GM18507 (cell line): Measurements from ENCODE around the gene PGLYRP1.

Experiments
- DNase-seq: peaks from one replicate; pipeline ENCODE4 v3.0.0; 2011; ENCODE audit warnings: low read depth; ENCODE audit not compliant: insufficient read length; ENCODE audit errors: extremely low spot score
- FAIRE-seq: peaks from 2 replicates; lab custom pipeline; 2011; peaks lifted over from hg19 to GRCh38; lab: Jason Lieb, UNC

The PGLYRP1 gene

DNA sequence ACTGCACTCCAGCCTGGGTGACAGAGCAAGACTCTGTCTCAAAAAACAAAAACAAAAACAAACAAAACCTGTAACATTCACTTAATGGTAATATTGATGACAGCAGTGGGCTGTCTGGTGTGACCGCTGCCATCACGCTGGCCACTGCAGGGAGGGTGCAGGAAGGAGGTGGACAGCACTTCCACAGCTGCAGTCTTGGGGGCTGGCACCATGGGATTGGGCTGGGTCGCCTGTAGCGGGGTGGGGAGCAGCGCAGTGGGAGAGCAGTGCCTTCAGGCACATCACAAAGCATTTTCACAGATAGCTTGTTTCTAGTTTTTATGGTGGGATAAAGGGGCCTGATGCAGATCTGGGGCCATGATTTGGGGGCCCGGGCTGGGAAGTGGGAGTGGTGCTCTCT is 12.7 kb upstream of the PGLYRP1 start:
- FAIRE-seq: no peak

DNA sequence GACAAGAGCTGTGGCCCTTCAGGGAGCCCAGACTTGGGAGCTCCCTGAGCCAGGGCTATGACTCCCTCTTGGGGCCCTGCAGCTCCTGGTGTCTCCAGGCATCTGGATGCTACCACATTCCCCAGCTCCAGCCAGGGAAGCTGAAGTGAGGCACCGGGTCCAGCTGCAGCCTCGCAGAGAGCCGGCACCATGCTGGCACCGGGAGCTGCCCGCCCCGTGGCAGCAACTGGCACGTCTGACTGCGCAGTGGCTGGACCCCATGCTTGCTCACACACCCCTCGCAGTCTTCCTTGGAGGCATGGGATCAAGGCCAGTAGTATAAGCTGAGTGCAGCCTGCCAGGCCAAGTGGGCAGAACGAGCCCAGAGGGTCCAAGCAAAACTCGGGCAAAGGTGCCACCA is 10.5 kb upstream of the PGLYRP1 start:
- no peak for DNase-seq
- no peak for FAIRE-seq

More for the DNA sequence above, 12.7 kb upstream of the PGLYRP1 start:
- DNase-seq: no peak

DNA sequence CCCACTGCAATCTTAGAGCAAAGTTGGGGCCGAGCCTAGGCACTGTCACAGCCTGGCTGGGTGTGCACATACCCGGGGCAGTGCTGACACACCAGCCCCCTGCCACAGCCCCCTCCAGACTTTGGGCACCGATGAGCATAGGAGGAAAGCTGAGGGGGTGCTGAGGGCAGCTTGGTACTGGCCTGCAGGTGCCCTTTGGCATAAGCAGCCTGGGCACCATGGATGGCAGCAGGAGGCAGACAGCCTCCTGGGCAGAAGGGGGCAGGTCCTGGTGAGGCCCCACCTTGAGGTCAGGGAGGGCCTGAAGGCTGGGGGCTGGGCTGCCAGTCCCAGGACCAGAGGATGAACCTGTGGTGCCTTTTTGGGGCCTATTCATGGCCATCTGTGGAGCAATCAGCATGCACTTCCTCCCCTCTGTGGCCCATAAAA is 9.8 kb upstream of the PGLYRP1 start:
- DNase-seq (no peak), FAIRE-seq (no peak)

DNA sequence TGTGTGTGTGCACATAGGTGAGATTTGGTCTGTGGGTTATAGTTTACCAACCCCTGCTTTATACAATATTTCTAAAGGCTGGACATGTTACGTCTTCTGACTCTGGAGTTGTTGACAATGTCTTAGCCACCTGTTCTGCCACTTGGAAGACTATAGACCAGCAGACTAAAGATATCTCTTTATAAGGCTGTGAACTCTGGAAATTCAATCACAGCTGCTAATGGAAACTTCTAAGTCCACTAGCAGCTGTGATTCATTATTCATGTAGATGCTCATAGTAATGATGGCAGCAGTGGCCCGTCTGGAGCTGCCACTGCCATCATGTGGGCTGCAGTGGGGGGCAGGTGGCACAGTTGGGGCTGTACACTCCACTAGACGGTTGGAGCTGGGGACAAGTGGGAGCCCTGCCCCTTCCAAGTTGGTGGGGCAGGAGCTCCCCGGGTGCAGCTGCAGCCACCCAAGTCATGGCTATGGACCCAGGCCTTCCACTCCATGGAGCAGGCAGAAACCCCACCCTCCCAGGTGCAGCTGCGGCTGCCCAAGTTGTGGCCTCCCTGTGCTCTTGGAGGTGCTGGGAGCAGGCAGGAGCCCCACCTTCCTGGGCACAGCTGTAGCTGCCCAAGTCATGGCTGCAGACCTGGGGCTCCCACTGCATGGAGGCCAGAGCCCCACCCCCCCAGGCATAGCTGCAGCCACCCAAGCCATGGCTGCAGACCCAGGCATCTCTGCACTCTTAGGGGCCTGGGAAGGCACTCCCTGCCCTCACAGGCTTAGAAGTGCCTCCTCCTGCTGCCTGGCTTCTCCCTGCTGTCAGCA is 9.1 kb upstream of the PGLYRP1 start:
- no peak for DNase-seq

DNA sequence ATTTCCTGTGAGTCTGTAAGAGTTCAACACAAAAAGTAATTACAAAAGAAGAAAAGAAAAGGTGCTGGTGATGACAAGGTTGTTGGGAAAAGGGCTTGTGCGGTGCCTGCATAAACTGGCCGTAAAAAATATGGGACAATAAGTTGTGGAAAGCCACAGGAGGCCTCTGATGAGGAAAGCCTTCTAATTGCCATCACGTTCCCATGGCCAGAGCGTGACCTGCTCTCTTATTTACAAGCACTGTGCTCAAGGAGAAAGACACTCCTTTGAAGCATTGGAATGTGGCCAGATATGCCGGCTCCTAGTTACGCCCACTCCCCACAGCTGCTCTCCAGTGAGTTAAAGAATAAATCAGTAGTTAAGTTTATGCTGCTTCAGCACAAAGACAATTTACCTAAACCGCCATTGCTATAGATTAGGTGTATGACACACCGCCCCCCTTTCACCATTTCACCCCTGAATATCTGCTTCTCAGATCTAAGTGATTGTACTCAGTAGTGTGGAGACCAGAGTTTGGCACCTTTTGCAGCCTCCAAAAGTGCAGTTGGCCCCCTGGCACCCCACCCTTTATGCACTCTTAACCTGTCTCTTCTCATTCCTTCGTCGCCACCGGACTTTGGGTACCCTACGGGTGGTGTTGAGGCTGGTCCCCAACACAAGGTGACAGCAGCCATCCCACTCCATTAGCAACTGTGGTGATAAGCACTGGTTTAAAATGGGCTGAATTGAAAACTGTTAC is 8.1 kb upstream of the PGLYRP1 start:
- no peak for FAIRE-seq
- DNase-seq: no peak

More for the DNA sequence above, 9.1 kb upstream of the PGLYRP1 start:
- FAIRE-seq: no peak

DNA sequence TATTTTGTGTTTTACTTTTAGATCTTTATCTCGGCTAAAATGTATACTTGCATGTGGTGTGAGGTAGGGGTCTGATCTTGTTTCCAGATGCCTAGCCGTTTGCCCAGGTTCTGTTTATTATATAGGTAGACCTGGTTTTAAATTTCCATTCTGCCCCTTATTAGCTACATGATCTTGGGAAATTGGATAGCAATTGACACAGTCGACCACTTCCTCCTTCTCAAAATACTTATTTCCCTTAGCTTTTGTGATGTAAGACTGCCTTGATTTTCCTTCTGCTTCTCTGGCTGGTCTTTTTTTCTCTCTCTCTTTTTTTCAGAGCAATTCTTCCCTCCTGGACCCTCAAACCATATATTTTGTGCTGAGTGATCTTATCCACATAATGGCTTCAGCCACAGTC is 3.0 kb upstream of the PGLYRP1 start:
- DNase-seq (no peak), FAIRE-seq (no peak)

DNA sequence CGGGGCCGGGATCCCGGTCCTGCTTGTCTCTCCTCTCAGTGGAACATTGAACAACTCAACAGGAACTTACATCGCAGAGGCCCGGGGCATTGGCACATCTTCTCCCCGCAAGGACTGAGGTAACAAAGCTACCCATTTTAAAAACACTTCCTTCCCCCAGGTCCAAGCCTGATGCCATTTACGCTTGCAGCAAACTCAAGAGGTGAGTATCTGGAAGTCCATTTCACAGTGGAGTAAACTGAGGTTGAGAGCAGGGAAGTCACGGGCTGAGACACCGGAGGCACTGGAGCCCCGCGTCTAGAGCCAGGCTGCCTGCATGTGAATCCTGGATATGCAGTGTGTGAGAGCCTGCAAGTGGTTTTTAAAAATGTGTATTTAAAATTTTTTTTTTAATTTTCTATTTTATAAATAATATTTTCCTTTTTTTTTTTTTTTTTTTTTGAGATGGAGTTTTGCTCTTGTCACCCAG is 492 bp upstream of the PGLYRP1 start:
- no peak for DNase-seq
- FAIRE-seq: no peak

DNA sequence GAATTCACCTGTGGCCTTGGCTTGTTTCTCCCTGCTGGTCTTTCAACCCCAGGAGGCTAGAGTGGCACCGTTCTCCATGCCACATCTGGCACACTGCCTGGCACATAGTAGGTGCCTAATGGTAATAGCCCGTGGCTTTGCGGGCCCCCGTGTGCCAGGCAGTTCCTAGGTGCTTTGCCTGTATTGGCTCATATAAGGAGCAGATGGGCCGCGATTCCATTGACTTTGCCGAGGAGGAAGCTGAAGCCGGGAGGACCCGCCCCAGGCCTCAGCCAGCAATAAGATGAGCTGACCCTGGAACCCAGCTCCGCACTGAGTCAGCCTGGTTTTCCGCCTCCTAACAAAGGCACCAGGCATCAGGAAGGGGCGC is 807 bp downstream of the PGLYRP1 start:
- DNase-seq (no peak), FAIRE-seq (no peak)

DNA sequence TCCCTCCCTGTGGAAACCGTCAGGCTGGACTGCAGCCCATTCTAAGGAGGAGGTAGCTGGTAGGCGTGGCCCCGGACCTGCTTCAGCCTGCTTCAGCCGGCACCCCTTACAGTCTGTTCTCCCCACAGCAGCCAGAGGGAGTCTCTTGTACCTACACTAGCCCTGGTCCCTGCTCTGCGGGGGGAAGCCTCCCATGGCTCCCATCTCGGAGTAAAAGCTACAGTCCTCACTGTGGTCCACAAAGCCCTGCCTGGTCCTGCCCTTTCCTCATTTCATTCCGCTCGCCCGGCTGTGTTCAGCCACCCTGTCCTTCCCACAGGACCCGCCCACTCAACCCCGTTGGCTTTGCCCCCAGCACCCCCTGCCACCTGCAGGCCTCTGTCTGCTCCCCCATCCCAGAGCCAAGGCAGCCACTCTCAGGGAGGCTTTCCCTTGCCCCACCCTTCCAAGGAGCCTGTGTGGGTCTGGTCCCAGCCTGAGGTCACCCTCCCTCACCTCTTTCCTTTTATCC is 1.3 kb downstream of the PGLYRP1 start:
- FAIRE-seq (no peak), DNase-seq (no peak)

DNA sequence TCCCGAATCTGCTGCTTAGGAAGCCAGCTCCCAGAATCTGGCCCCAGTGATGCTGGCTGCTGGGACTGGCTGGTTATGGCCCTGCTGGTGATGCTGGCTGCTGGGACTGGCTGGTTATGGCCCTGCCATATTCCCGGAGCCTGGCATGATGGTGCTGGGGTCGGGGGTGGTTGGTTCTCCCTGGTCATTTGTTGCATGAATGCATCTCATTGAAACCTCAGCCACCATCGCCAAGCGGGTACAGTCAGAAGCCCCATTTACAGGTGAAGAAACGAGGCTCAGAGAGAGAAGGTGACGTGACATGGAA is 2.1 kb downstream of the PGLYRP1 start:
- FAIRE-seq: no peak
- no peak for DNase-seq

DNA sequence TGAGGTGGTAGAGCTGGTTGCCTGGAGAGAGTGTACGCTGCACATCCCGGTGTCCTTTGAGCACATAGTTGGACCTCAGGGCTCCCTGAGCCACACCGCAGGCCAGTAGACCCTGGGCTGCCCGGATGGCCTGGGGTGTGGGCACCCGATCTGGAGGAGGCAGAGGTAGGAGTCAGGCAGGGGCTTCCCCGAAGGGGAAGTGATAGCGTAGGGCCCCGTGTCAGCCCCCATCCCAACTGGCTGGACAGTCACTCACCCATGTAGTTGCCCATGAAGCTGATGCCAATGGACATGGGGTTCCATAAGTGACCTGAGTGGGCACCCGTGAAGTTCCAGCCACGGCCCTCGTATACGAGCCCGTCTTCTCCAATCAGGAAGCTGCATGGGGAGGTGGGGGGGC is 3.6 kb downstream of the PGLYRP1 start:
- FAIRE-seq: no peak
- no peak for DNase-seq

DNA sequence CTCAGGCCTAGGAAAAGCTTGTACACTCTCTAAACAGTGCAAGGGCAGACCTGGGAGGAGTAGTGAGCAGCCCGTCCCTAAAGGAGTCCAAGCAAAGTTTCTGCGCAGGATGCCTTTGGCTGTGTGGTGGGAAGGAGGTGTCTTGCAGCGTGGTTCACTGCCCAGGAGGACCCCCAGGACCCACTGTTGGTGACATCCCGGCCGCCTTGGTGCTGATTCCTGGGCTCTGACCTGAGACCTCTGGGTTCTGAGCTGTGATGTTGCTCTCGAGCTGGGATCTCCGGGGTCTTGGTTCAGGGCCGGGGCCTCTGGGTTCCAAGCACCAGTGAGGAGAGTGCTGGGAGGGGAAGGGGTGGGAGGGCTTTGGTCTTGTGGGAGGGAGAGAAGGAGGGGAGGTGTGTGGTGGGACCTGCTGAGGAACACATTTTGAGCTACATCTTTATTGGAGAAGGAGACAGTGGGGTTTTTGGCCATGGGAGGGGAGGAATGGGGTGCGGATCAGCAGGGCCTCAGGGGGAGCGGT is 4.1 kb downstream of the PGLYRP1 start:
- DNase-seq (no peak), FAIRE-seq (no peak)

DNA sequence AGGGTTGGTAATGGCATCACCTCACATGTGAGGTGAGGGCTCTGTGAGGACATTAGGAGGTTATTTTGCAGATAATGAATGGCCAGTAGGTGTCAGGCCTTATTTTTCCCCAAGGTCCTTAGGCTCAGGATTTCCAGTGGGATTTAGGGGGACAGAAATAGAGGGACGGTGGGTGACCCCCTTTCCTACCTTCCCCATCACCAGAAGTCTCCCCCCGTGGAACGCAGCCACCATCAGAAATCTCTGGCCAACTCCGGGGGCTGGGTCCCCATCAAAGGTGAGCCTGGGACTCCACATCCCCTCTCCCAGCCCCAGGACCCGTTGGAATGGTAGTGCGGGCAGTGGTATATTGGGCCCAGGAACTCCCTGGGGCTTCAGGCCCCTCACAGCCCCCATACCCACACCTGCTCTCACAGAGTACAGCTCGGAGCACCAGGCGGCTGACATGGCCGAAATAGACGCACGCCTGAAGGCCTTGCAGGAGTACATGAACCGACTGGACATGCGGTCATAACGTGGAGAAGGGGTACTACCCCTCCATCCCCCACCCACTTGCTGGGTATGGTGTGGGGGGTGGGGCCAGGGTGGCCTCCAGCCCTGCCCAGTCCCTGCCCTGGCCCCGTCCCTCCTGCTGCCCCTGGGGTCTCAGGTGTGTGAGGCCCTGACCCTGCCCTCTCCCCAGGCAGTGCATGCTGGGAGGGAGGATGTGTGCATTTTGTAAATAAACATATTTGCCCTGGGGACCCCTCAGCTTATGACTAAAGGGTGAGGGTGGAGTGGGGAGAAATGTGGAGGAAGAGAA is 4.8 kb downstream of the PGLYRP1 start:
- DNase-seq (no peak), FAIRE-seq (no peak)

DNA sequence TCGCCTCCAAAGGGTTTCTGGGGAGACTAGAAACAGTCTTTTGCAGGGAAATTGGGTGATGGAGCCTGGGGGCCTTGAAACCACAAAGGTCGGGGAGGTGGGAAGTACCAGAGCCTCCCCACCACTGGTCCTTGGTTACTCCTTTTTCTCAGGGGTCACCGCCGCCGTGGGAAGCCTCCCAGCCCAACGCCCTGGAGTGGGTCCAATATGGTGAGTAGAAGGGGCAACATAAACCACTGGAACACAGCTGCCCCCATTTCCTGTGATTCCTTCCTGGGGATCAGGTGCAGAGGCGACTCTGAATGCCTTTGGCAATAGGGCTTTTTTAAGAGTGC is 5.8 kb downstream of the PGLYRP1 start:
- FAIRE-seq (no peak), DNase-seq (no peak)

DNA sequence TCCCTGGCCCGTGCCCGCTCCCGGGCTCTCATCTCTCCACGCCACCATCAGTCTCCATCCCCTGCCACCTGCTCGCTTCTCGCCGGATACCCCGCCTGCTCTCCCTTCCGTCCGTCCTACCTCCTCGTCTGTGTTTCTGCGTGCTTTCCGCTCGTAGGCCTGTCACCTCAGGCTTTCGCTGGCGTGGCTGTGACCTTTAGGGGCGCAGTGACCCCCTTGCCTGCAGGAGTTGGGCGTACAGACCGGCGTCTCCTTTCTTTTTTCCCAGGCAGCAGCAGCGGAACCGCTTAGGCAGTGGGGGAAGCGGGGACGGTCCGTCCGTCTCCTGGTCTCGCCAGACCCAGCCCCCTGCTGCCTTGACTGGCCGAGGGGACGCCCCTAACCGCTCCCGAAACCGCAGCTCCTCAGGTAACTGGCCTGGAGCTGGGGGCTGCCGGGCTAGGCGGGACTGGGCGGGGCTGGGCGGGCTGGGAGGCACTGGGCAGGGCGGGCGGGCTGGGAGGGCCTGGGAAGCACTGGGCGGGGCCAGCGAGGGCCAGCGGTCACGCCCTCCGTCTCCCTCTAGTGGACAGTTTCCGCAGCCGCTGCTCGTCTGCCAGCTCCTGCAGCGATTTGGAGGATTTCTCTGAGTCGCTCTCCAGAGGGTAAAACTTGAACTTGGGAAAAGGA is 6.3 kb downstream of the PGLYRP1 start:
- DNase-seq: peak; percentile 88
- FAIRE-seq: peak; percentile 81

DNA sequence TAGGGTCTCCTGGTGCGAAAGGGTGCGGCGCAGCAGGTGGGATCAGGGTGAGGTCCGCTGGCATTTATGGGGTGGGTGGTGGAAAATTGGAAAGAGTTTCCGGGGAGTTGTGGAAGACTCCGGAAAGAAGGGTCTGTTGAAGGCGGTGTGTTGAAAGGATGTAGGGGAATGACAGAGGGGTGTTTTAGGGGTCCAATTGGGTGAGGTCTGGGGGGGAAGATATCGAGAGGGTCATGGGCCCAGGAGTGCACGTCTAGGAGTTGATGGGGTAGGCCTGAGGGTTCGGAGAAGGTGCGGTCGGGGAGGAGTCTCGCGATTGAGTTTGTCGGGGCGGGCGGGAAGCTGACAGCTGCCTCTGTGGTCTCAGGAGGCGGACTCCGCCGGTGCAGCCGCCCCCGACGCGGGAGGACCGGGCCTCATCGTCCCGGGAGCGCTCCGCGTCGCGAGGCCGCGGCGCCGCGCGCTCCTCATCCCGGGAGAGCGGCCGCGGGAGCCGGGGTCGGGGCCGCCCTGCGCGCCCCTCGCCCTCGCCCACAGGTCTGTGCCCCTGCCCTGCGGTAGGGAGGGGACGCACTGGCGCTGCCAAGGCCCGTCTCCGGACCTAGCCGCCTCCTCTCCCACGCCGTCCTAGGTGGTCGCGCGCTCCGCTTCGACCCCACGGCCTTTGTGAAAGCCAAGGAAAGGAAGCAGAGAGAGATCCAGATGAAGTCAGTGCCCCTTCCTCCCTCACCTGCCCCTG is 7.0 kb downstream of the PGLYRP1 start:
- DNase-seq: no peak

DNA sequence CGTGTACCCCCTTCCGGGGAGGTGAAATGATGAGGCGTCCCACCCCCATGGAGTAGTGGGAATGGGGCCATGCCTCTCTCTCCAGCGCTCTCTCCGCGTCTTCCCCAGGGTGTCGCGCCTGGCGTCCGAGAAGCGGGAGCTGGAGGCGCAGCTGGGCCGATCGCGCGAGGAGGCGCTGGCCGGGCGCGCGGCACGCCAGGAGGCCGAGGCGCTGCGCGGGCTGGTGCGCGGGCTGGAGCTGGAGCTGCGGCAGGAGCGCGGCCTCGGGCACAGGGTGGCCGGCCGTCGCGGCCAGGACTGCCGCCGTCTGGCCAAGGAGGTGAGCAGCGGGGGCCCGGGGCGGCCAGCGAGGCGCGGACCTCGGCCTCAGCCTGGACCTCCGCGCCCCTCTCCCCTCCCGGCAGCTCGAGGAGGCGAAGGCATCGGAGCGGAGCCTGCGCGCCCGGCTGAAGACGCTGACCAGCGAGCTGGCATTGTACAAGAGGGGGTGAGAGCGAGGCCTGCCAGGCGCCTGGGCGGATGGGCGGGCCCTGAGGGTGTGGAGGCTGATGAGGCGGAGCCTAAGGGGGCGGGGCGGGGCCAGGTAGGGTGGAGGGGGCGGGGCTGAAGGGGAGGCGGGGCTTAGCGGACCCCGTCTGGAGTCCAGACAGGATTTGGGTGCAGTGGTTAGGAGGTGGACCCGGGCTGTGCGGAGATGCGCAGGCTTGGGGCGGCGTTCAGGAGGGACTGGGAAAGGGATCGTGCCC is 7.7 kb downstream of the PGLYRP1 start:
- FAIRE-seq: no peak
- no peak for DNase-seq

More for the DNA sequence above, 7.0 kb downstream of the PGLYRP1 start:
- FAIRE-seq: no peak

DNA sequence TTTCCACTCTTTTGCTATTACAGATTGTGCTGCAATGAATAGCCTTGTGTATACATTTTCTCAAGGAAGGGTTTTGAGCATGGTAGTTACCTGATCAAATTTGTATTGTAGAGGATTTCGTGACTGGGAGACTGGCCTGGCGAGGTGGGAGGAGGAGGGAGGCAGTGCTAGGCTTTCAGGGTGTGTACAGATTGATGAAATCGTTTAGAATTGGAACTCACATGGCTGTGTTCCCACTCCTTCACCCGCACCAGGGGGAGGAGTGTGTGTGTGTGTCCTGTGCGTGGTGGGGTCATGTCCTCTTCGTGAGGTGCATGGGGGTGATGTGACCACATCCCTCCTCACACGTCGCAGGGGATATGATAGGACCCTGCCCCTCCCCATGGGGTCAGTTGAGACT is 8.3 kb downstream of the PGLYRP1 start:
- no peak for DNase-seq
- no peak for FAIRE-seq
